ENCODE results near the gene SNX6. TPM values are rescaled to one million over a fixed set of nuclear protein-coding genes. Genes with fewer than 3 reads are reported as not detected.
"Not testable (repeated sequence)": the region's sequence is repeated elsewhere in the genome, so short reads cannot be mapped to it uniquely, and the experiment has no call there.

The SNX6 gene
- total RNA-seq, 4 donors from 2014 or later = 54.5 to 99.9 (median 73.4) TPM

GRCh38 chr14:34548472-34548981 lies 81.4 kb downstream of the SNX6 start:
- Histone ChIP-seq H3K27ac (replicated peaks in 1 of 4) (peak overlapping the region in 3 of 4 donors; percentile 36 to 76 (median 59)), H3K4me3 (no peak overlapping the region), H3K4me1 (peaks cover 0 to 8% (median 2%) of the 10 kb centered on the region in 4 donors), H3K9me3 (no peaks in the 10 kb centered on the region), H3K27me3 (no peaks in the 10 kb centered on the region), H3K36me3 (no peaks in the 10 kb centered on the region)
- 92% methylated on average over 14 of the region's 14 CpGs for WGBS
- no peak for DNase-seq (ENCODE audit: extremely low spot score)
- TF ChIP-seq POLR2A (IDR thresholded peaks at IDR 0.05; ENCODE audit: low read depth) = no peak
- no peak for TF ChIP-seq CTCF (IDR thresholded peaks at IDR 0.05)
- intact Hi-C loops (cut with DNase I) = no loop called here

GRCh38 chr14:34547136-34547520 lies 82.8 kb downstream of the SNX6 start:
- no CpG with 5 or more reads among the region's 16 CpGs for WGBS

GRCh38 chr14:34546272-34547135 lies 83.4 kb downstream of the SNX6 start:
- H3K27ac ChIP-seq (replicated peaks in 1 of 4); H3K4me1 ChIP-seq; H3K9me3 ChIP-seq; DNase-seq (ENCODE audit: extremely low spot score); H3K4me3 ChIP-seq; H3K36me3 ChIP-seq; H3K27me3 ChIP-seq; intact Hi-C loops (cut with DNase I): not testable (repeated sequence)
- WGBS = no CpG with 5 or more reads among the region's 68 CpGs

More at GRCh38 chr14:34547136-34547520, 82.8 kb downstream of the SNX6 start:
- H3K4me1 ChIP-seq; DNase-seq (ENCODE audit: extremely low spot score); H3K27me3 ChIP-seq; H3K9me3 ChIP-seq; H3K27ac ChIP-seq (replicated peaks in 1 of 4); H3K36me3 ChIP-seq; intact Hi-C loops (cut with DNase I); H3K4me3 ChIP-seq: not testable (repeated sequence)

- peak overlapping the region; percentile 90 to 95 (median 92) for H3K27ac ChIP-seq (replicated peaks in 1 of 4)
- intact Hi-C loops (cut with DNase I) = not testable (repeated sequence)
These were observed 89.5 kb downstream of the SNX6 start for GRCh38 chr14:34540181-34541059.

GRCh38 chr14:34539407-34540180 lies 90.4 kb downstream of the SNX6 start, which contains the start of gene EAPP:
TSS of gene EAPP (minus strand) at chr14:34539701. CDS start at chr14:34539628, 73 bp downstream.
- H3K36me3 ChIP-seq = peaks cover 5 to 29% (median 20%) of the 10 kb centered on the region in 4 donors
- intact Hi-C loops (cut with DNase I) = loop anchor here (10.0 kb wide), 1 partner anchor 75 kb away; the partner anchor contains the start of gene SPTSSA
- no peaks in the 10 kb centered on the region for H3K9me3 ChIP-seq
- peak; percentile 99 for DNase-seq (ENCODE audit: extremely low spot score)
- TF ChIP-seq CTCF (IDR thresholded peaks at IDR 0.05) = peak in 2 of 3 experiments; percentile 6 to 9
- TF ChIP-seq EP300 (IDR thresholded peaks at IDR 0.05) = no peak
- peak; percentile 86 for TF ChIP-seq POLR2A (IDR thresholded peaks at IDR 0.05; ENCODE audit: low read depth)
- TF ChIP-seq POLR2AphosphoS5 (IDR thresholded peaks at IDR 0.05) = peak; percentile 98 to 100
- no peaks in the 10 kb centered on the region for H3K27me3 ChIP-seq
- peak within 1 kb of the TSS; percentile 90 to 95 (median 92) for H3K27ac ChIP-seq (replicated peaks in 1 of 4)
- peak within 1 kb of the TSS; percentile 66 to 81 (median 74) for H3K4me3 ChIP-seq
- WGBS = 1% methylated on average over 40 of the region's 59 CpGs
- H3K4me1 ChIP-seq = peaks cover 23 to 34% (median 32%) of the 10 kb centered on the region in 4 donors

More at GRCh38 chr14:34540181-34541059, 89.5 kb downstream of the SNX6 start:
- not testable (repeated sequence) for H3K9me3 ChIP-seq; DNase-seq (ENCODE audit: extremely low spot score); H3K27me3 ChIP-seq
- Histone ChIP-seq H3K4me1 (peaks cover 23 to 34% (median 32%) of the 10 kb centered on the region in 4 donors), H3K36me3 (peaks cover 0 to 21% (median 11%) of the 10 kb centered on the region in 4 donors), H3K4me3 (peak overlapping the region; percentile 66 to 81 (median 74))
- 88% methylated on average over 14 of the region's 19 CpGs for WGBS
